ENCODE results near the gene PTPRT.

GRCh38 chr20:43188861-43189553 is 699 bp downstream of the PTPRT start:
- no peak for TF ChIP-seq CTCF (IDR thresholded peaks at IDR 0.05; ENCODE audit: borderline replicate concordance, extremely low read depth, low read length, poor library complexity, severe bottlenecking)
- no peak for TF ChIP-seq EZH2 (IDR thresholded peaks at IDR 0.05; ENCODE audit: borderline replicate concordance, low read depth, low read length, severe bottlenecking)
